A673 (cell line): ENCODE measurements around the gene OGFOD2. TPM values are rescaled to one million over a fixed set of nuclear protein-coding genes. Genes with fewer than 3 reads are reported as not detected.

ENCODE experiments used
- BruUV-seq: library from RNA; stranded (reverse); fragments of 400-500 nt; replicated peaks from 2 replicates; lab custom pipeline; 2021; lab: Mats Ljungman, UMichigan
- CTCF ChIA-PET: fragments of 300-600 bp; sonication (Branson Sonifier 250); formaldehyde crosslinking; loops from one replicate; lab custom pipeline; 2022; ENCODE audit warnings: antibody characterized with exemption; lab: Charles Lee
- POLR2A ChIA-PET: fragments of 300-600 bp; sonication (Branson Sonifier 250); formaldehyde crosslinking; loops from one replicate; lab custom pipeline; 2022; ENCODE audit warnings: antibody characterized with exemption; ENCODE audit not compliant: low non-redundant PET; lab: Charles Lee
- DNase-seq: peaks from one replicate; pipeline ENCODE4 v3.0.0-alpha.2; 2015; ENCODE audit warnings: low spot score
- H3K27ac ChIP-seq: fragments of 200-600 bp; sonication (generic); 2 replicates; pipeline ENCODE4 v1.5.1; 2016; ENCODE audit warnings: mixed run types, low read depth, mild to moderate bottlenecking, mixed read lengths, antibody characterized with exemption, low read length; ENCODE audit not compliant: poor library complexity, severe bottlenecking
- H3K27me3 ChIP-seq: fragments of 200-600 bp; sonication (generic); replicated peaks from 2 replicates; pipeline ENCODE4 v1.6.1; 2017; ENCODE audit warnings: mixed run types, low read depth, mild to moderate bottlenecking, mixed read lengths, antibody characterized with exemption, low read length; ENCODE audit not compliant: insufficient read depth, poor library complexity
- H3K36me3 ChIP-seq: fragments of 200-600 bp; sonication (generic); 2 replicates; pipeline ENCODE4 v1.6.1; 2016; ENCODE audit warnings: mixed run types, mild to moderate bottlenecking, mixed read lengths, antibody characterized with exemption, low read length; ENCODE audit not compliant: insufficient read depth, poor library complexity, severe bottlenecking
- H3K4me1 ChIP-seq: fragments of 200-600 bp; sonication (generic); 2 replicates; pipeline ENCODE4 v1.6.1; 2017; ENCODE audit warnings: mixed run types, mild to moderate bottlenecking, mixed read lengths, antibody characterized with exemption, low read length; ENCODE audit not compliant: insufficient read depth, poor library complexity, severe bottlenecking
- H3K4me3 ChIP-seq: fragments of 200-600 bp; sonication (generic); 2 replicates; pipeline ENCODE4 v1.5.1; 2016; ENCODE audit warnings: low read depth, mixed run types, mild to moderate bottlenecking, mixed read lengths, low read length; ENCODE audit not compliant: poor library complexity, severe bottlenecking
- H3K9me3 ChIP-seq: fragments of 200-600 bp; sonication (generic); 2 replicates; pipeline ENCODE4 v1.6.1; 2016; ENCODE audit warnings: mixed run types, low read depth, mild to moderate bottlenecking, mixed read lengths, antibody characterized with exemption, low read length; ENCODE audit not compliant: poor library complexity, severe bottlenecking
- EZH2 ChIP-seq: fragments of 200-600 bp; sonication (generic); IDR thresholded peaks from 2 replicates; pipeline ENCODE4 v1.6.1; 2017; ENCODE audit warnings: borderline replicate concordance, low read depth, mild to moderate bottlenecking, mixed read lengths, antibody characterized with exemption, low read length; ENCODE audit not compliant: poor library complexity, severe bottlenecking
- intact Hi-C: fragments of 100-400 bp; cut with micrococcal nuclease; formaldehyde crosslinking; loops from one replicate; pipeline ENCODE4 v1.10.0; 2022; ENCODE audit not compliant: unreplicated experiment
- total RNA-seq: library from RNA; stranded (reverse); gene quantifications from 2 replicates; pipeline ENCODE4 v1.2.3, GENCODE V29; 2021
- TF ChIP-seq, protein P1 (sequence below): fragments of 300-800, 200-600 bp; sonication (generic); conservative IDR thresholded peaks from 2 replicates; pipeline ENCODE4 v1.5.1; 2017; ENCODE audit warnings: low read depth, mild to moderate bottlenecking, antibody characterized with exemption, low read length, moderate library complexity, mixed read lengths

The OGFOD2 gene
- total RNA-seq, 1 experiment from 2014 or later = 18.2 TPM

DNA sequence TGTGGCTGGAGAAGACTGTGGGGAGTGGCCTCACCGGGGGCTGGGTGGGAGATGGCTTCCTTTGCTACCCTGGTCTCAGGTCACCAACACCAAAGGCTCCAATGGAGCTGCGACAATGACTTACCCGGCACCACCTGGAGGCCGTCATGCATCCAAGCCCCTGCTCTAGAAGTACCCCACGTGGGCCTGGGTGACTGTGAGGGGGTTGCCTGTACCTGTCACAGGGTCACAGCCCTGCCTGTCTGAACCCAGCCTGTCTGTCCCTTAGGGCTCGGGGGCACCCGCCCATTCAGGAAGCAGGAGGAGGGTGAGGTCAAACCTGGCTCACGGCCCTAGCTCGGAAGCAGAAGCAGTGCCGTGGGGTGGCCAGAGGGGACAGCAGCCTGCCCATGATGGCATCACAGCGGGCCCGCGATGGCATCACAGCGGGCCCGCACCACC is 27.7 kb upstream of the OGFOD2 start:
- Histone ChIP-seq H3K36me3 (no peaks in the 10 kb centered on the region), H3K27me3 (no peaks in the 10 kb centered on the region), H3K27ac (no peak overlapping the region), H3K4me1 (no peaks in the 10 kb centered on the region), H3K9me3 (no peaks in the 10 kb centered on the region), H3K4me3 (no peak overlapping the region)
- no TSS peak for BruUV-seq
- intact Hi-C loops = no loop called here
- ChIA-PET CTCF (no interaction called here), POLR2A (no interaction called here)
- no peak for TF ChIP-seq EZH2
- no peak for DNase-seq

DNA sequence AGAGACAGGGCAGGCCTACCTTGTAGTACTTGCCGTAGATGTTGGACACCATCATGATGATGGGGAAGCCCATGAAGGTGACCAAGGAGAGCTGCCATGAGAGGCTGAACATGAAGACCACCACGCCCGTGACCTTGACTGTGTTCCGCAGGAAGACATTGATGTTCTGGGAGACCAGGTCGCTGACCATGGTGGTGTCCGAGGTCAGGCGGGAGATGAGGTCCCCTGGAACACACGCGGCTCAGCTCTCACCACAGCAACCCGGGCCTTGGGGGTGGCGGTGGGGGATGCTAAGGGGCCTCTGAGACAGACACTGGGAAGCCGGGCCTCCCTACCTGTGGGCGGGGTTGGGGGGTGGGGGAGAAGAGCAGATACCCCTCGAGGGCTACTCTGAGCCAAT is 26.4 kb upstream of the OGFOD2 start:
- no peak overlapping the region for H3K4me3 ChIP-seq
- ChIA-PET CTCF (interaction anchor here (0.6 kb wide), 1 partner anchor 55 kb away, joined by 13 read pairs; no protein-coding TSS in a partner anchor), POLR2A (no interaction called here)
- H3K27ac ChIP-seq = no peak overlapping the region
- no peaks in the 10 kb centered on the region for H3K36me3 ChIP-seq
- no peaks in the 10 kb centered on the region for H3K9me3 ChIP-seq
- BruUV-seq = no TSS peak
- TF ChIP-seq, protein P1, sequence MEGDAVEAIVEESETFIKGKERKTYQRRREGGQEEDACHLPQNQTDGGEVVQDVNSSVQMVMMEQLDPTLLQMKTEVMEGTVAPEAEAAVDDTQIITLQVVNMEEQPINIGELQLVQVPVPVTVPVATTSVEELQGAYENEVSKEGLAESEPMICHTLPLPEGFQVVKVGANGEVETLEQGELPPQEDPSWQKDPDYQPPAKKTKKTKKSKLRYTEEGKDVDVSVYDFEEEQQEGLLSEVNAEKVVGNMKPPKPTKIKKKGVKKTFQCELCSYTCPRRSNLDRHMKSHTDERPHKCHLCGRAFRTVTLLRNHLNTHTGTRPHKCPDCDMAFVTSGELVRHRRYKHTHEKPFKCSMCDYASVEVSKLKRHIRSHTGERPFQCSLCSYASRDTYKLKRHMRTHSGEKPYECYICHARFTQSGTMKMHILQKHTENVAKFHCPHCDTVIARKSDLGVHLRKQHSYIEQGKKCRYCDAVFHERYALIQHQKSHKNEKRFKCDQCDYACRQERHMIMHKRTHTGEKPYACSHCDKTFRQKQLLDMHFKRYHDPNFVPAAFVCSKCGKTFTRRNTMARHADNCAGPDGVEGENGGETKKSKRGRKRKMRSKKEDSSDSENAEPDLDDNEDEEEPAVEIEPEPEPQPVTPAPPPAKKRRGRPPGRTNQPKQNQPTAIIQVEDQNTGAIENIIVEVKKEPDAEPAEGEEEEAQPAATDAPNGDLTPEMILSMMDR = no peak
- TF ChIP-seq EZH2 = no peak
- intact Hi-C loops = no loop called here
- H3K4me1 ChIP-seq = no peaks in the 10 kb centered on the region
- H3K27me3 ChIP-seq = no peaks in the 10 kb centered on the region
- DNase-seq = no peak

DNA sequence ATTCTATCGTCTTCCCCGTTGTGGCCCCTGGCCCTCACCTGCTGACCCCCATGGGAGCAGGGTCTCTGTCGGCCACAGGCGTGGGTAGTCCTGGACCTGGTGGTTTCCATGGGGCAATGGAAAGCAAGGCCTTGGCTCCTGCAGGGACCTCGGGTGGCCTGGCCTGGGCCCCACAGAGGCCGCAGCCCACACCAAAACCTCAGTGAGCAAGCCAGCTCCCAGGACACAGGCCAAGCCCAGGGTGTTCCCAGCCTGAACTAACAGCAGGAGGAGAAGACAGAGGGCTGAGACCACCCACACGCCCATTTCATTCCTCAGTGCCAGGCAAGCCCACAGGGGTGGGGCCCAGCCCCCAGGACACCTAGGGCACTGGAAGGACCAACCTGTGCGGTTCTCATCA is 25.6 kb upstream of the OGFOD2 start:
- no peak overlapping the region for H3K4me3 ChIP-seq
- no TSS peak for BruUV-seq
- intact Hi-C loops = no loop called here
- no peak for DNase-seq
- CTCF ChIA-PET = interaction anchor here (1.2 to 1.4 kb wide), 2 partner anchors 89 to 93 kb away, joined by 3 to 5 read pairs; no protein-coding TSS in a partner anchor
- H3K27me3 ChIP-seq = no peaks in the 10 kb centered on the region
- POLR2A ChIA-PET = no interaction called here
- TF ChIP-seq, protein P1 = no peak
- no peak for TF ChIP-seq EZH2
- H3K4me1 ChIP-seq = no peaks in the 10 kb centered on the region
- no peaks in the 10 kb centered on the region for H3K9me3 ChIP-seq
- H3K27ac ChIP-seq = no peak overlapping the region
- H3K36me3 ChIP-seq = no peaks in the 10 kb centered on the region
